WTC11 (cell line): ENCODE measurements around the gene SH3PXD2A.

ENCODE experiments used
- AR ChIP-seq: fragments of 250-450 bp; sonication (Bioruptor Pico); IDR thresholded peaks from 2 replicates; pipeline ENCODE4 v1.9.0; 2021; ENCODE audit warnings: mild to moderate bottlenecking
- CREB1 ChIP-seq: sonication (generic); formaldehyde crosslinking; IDR thresholded peaks from 2 replicates; pipeline ENCODE4 v1.8.0; 2023; ENCODE audit warnings: mild to moderate bottlenecking, missing genetic modification reagents
- CTCF ChIP-seq: fragments of 200-600 bp; IDR thresholded peaks from 2 replicates; pipeline ENCODE4 v1.8.0; 2022; ENCODE audit warnings: antibody characterized with exemption
- FOXP4 ChIP-seq: sonication (generic); formaldehyde crosslinking; IDR thresholded peaks from 2 replicates; pipeline ENCODE4 v1.8.0; 2022; ENCODE audit warnings: mild to moderate bottlenecking, missing genetic modification reagents
- JAZF1 ChIP-seq: fragments of 250-450 bp; sonication (Bioruptor Pico); IDR thresholded peaks from 2 replicates; pipeline ENCODE4 v1.9.0; 2021; ENCODE audit warnings: moderate library complexity, mild to moderate bottlenecking, inconsistent platforms
- NFYB ChIP-seq: sonication (generic); formaldehyde crosslinking; conservative IDR thresholded peaks from 2 replicates; pipeline ENCODE4 v1.8.0; 2022; ENCODE audit warnings: low read depth, missing genetic modification reagents
- ZNF138 ChIP-seq: sonication (generic); formaldehyde crosslinking; conservative IDR thresholded peaks from 2 replicates; pipeline ENCODE4 v1.8.1; 2022; ENCODE audit warnings: mild to moderate bottlenecking, moderate library complexity, missing genetic modification reagents
- ZNF232 ChIP-seq: sonication (generic); formaldehyde crosslinking; IDR thresholded peaks from 2 replicates; pipeline ENCODE4 v1.8.0; 2022; ENCODE audit warnings: mild to moderate bottlenecking, missing genetic modification reagents

DNA sequence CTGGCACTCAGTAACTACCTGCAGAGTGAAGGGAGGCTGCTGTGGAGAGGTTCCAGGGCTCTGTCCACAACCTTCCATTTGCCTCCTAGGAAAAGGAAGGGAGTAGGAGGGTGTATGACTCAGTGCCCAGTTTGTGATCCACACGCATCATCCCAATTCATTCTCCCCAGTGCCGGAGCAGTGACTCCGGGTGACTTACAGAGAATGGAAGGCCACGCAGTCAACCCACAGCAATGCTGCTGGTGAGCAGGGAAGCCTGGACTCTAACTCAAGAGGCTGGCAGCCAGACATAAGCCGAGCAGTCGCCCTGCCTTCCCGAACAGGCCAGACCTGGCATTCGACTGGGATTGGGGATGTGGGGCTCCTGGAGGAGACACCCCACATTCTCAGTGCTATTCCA lies 139.9 kb downstream of the SH3PXD2A start:
- no peak for TF ChIP-seq CTCF
- TF ChIP-seq FOXP4 = no peak
- TF ChIP-seq AR (CRISPR knock-in tag) = no peak
- no peak for TF ChIP-seq NFYB (CRISPR knock-in tag)
- TF ChIP-seq ZNF232 = no peak
- TF ChIP-seq CREB1 (CRISPR knock-in tag) = no peak
- TF ChIP-seq JAZF1 (CRISPR knock-in tag) = no peak
- TF ChIP-seq ZNF138 (CRISPR knock-in tag) = no peak
